Thyroid gland (tissue), 4 donors: ENCODE results near the gene RASSF1.

Source experiments
- POLR2A ChIP-seq, 2 donors: fragments of 450-650 bp; IDR thresholded peaks; one replicate each; pipeline ENCODE4 v1.6.1; 2017; ENCODE audit warnings: antibody characterized with exemption in 2 of 2, mild to moderate bottlenecking in 2 of 2, moderate library complexity in 1 of 2
- TF ChIP-seq, protein P1 (sequence below), 6 experiments: fragments of 200-600 bp in 3 of 6; fragments of 450-650 bp in 3 of 6; sonication (generic) in 3 of 6; IDR thresholded peaks; one replicate each; pipeline ENCODE4 v1.5.1; 2016 to 2019; ENCODE audit warnings: antibody characterized with exemption in 6 of 6, mild to moderate bottlenecking in 2 of 6, inconsistent platforms in 1 of 6, moderate library complexity in 1 of 6

DNA sequence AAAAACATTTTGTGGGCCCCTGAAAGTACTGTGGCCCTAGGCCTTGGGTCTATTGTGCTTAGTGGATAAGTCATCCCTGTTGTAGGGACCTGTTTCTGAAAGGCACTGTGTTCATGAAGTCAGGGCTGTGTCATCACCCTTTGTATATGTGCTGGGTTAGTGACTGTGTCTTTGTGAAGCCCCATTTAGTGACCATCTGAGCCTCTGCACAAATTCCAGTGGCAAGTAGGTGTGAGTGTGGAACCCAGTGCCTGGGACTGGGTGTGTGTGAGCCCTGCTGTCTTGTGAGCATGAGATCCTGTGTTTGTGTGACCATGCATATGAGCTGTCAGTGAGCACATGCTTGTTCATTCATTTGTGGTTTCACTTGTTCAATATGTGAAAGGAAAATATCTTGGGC lies 36.0 kb downstream of the RASSF1 start:
- TF ChIP-seq, protein P1, sequence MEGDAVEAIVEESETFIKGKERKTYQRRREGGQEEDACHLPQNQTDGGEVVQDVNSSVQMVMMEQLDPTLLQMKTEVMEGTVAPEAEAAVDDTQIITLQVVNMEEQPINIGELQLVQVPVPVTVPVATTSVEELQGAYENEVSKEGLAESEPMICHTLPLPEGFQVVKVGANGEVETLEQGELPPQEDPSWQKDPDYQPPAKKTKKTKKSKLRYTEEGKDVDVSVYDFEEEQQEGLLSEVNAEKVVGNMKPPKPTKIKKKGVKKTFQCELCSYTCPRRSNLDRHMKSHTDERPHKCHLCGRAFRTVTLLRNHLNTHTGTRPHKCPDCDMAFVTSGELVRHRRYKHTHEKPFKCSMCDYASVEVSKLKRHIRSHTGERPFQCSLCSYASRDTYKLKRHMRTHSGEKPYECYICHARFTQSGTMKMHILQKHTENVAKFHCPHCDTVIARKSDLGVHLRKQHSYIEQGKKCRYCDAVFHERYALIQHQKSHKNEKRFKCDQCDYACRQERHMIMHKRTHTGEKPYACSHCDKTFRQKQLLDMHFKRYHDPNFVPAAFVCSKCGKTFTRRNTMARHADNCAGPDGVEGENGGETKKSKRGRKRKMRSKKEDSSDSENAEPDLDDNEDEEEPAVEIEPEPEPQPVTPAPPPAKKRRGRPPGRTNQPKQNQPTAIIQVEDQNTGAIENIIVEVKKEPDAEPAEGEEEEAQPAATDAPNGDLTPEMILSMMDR (IDR thresholded peaks at IDR 0.05) = no peak
- TF ChIP-seq POLR2A (IDR thresholded peaks at IDR 0.05) = no peak
